ENCODE results near the gene ADAMTSL1.

Gene ADAMTSL1, protein sequence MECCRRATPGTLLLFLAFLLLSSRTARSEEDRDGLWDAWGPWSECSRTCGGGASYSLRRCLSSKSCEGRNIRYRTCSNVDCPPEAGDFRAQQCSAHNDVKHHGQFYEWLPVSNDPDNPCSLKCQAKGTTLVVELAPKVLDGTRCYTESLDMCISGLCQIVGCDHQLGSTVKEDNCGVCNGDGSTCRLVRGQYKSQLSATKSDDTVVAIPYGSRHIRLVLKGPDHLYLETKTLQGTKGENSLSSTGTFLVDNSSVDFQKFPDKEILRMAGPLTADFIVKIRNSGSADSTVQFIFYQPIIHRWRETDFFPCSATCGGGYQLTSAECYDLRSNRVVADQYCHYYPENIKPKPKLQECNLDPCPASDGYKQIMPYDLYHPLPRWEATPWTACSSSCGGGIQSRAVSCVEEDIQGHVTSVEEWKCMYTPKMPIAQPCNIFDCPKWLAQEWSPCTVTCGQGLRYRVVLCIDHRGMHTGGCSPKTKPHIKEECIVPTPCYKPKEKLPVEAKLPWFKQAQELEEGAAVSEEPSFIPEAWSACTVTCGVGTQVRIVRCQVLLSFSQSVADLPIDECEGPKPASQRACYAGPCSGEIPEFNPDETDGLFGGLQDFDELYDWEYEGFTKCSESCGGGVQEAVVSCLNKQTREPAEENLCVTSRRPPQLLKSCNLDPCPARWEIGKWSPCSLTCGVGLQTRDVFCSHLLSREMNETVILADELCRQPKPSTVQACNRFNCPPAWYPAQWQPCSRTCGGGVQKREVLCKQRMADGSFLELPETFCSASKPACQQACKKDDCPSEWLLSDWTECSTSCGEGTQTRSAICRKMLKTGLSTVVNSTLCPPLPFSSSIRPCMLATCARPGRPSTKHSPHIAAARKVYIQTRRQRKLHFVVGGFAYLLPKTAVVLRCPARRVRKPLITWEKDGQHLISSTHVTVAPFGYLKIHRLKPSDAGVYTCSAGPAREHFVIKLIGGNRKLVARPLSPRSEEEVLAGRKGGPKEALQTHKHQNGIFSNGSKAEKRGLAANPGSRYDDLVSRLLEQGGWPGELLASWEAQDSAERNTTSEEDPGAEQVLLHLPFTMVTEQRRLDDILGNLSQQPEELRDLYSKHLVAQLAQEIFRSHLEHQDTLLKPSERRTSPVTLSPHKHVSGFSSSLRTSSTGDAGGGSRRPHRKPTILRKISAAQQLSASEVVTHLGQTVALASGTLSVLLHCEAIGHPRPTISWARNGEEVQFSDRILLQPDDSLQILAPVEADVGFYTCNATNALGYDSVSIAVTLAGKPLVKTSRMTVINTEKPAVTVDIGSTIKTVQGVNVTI (N-terminal part only)

DNA sequence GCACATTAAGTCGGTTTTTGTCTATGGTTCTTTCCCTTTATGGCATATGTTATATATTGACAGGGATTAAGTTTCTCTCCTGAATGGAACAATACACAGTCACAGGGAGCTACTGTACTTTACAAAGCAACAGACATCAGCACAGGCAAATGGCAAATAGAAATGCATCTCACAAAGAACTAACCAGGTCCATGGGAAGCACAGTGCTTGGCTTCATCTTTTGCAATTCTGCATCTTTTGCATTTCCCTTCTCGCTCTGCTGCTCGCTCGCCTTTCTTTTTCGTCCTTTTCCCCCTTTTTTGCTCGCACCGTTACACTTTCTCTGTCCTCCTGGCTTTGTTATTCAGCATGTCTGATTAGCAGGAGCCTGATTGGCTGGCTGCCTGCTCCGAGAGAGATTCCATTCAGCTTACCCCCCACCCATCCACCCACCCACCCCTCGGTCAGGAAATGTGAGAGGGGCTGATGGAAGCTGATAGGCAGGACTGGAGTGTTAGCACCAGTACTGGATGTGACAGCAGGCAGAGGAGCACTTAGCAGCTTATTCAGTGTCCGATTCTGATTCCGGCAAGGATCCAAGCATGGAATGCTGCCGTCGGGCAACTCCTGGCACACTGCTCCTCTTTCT is at the start of gene ADAMTSL1:
Gene ADAMTSL1, plus strand, starts transcription at position 502 of the 628 bp plus-strand sequence. Its CDS starts 80 bp downstream, at position 582.
- TF ChIP-seq CTCF (IDR thresholded peaks at IDR 0.05), result no peak
- no peak for TF ChIP-seq ZFX (IDR thresholded peaks at IDR 0.05; ENCODE audit: borderline replicate concordance)
- H3K27ac ChIP-seq, result no peak within 1 kb of the TSS

DNA sequence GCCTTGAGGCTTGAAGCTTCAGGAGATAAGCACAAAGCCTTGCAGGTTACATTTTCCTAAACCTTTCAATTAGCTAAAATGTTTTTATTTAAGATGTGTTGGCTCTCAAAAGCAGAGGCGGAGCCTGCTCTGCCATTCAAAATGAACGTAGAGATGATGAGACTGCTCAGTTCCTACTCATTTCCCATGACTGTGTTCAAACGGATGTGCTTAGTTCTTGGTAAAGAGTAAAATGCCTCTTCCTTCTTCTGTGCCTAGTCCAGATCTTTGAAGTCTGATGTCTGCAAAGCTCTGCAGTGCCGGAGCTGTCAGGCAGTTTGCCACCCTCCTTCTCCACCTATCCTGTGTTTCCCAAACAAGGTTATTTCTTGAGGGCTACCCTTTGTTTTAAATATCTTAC is 46.3 kb upstream of the ADAMTSL1 start:
- no peak overlapping the region for H3K27ac ChIP-seq
- TF ChIP-seq ZFX (IDR thresholded peaks at IDR 0.05; ENCODE audit: borderline replicate concordance) (no peak), CTCF (IDR thresholded peaks at IDR 0.05) (no peak)

DNA sequence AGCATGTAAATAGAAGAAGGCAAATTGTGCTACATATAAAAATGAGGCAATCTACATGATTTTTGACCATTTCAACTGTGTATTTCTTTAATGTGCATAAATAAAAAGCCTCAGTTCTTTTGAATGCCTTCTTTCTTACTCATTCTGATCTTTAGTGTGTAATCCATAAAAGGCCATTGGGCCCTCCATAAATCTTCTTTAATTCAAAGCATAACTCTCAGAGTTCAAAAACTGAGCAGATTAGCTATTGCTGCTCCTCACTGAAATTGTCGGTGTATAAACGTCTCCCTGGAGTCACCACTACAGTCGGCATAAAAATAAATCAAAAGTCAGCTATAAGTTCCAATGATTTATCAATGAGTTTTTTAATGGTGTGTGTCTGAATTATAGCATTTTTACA is 45.3 kb upstream of the ADAMTSL1 start:
- TF ChIP-seq ZFX (IDR thresholded peaks at IDR 0.05; ENCODE audit: borderline replicate concordance) (no peak), CTCF (IDR thresholded peaks at IDR 0.05) (no peak)
- no peak overlapping the region for H3K27ac ChIP-seq

GRCh38 chr9:18429070-18429469 is 44.9 kb upstream of the ADAMTSL1 start:
- TF ChIP-seq CTCF (IDR thresholded peaks at IDR 0.05) (no peak), ZFX (IDR thresholded peaks at IDR 0.05; ENCODE audit: borderline replicate concordance) (no peak)

GRCh38 chr9:18433620-18434019 is 40.3 kb upstream of the ADAMTSL1 start:
- no peak for TF ChIP-seq ZFX (IDR thresholded peaks at IDR 0.05; ENCODE audit: borderline replicate concordance)
- TF ChIP-seq CTCF (IDR thresholded peaks at IDR 0.05), result no peak
- no peak overlapping the region for H3K27ac ChIP-seq

More at GRCh38 chr9:18429070-18429469, 44.9 kb upstream of the ADAMTSL1 start:
- H3K27ac ChIP-seq, result no peak overlapping the region

GRCh38 chr9:18437315-18438201 is 36.4 kb upstream of the ADAMTSL1 start:
- no peak overlapping the region for H3K27ac ChIP-seq
- TF ChIP-seq ZFX (IDR thresholded peaks at IDR 0.05; ENCODE audit: borderline replicate concordance) (no peak), CTCF (IDR thresholded peaks at IDR 0.05) (no peak)

Measured in 22Rv1 (cell line).